H1 (cell line): Measurements from ENCODE around the gene PSMD13.

Source experiments
- HDAC6 ChIP-seq: IDR thresholded peaks from one replicate; pipeline ENCODE4 v1.7.1; 2012; ENCODE audit warnings: low read depth, mild to moderate bottlenecking, inconsistent platforms, low read length, moderate library complexity
- JUND ChIP-seq: IDR thresholded peaks from 2 replicates; pipeline ENCODE4 v1.6.1; 2011; ENCODE audit warnings: mild to moderate bottlenecking, improper control_type of control experiment, low read length
- MAFK ChIP-seq: IDR thresholded peaks from 2 replicates; pipeline ENCODE4 v1.6.1; 2012; ENCODE audit warnings: low read depth, mild to moderate bottlenecking, improper control_type of control experiment, low read length
- TF ChIP-seq, protein P1 (sequence below), 3 experiments: IDR thresholded peaks; 1 replicate in 2 of 3; 2 replicates in 1 of 3; pipeline versions ENCODE4 v1.5.1 to v1.6.1; 2011; ENCODE audit warnings: low read length in 3 of 3, mild to moderate bottlenecking in 3 of 3, inconsistent platforms in 2 of 3, low read depth in 1 of 3, moderate library complexity in 1 of 3; ENCODE audit not compliant: insufficient read depth in 1 of 3; ENCODE audit errors: control extremely low read depth in 1 of 3

- TF ChIP-seq JUND, result no peak
- TF ChIP-seq, protein P1, sequence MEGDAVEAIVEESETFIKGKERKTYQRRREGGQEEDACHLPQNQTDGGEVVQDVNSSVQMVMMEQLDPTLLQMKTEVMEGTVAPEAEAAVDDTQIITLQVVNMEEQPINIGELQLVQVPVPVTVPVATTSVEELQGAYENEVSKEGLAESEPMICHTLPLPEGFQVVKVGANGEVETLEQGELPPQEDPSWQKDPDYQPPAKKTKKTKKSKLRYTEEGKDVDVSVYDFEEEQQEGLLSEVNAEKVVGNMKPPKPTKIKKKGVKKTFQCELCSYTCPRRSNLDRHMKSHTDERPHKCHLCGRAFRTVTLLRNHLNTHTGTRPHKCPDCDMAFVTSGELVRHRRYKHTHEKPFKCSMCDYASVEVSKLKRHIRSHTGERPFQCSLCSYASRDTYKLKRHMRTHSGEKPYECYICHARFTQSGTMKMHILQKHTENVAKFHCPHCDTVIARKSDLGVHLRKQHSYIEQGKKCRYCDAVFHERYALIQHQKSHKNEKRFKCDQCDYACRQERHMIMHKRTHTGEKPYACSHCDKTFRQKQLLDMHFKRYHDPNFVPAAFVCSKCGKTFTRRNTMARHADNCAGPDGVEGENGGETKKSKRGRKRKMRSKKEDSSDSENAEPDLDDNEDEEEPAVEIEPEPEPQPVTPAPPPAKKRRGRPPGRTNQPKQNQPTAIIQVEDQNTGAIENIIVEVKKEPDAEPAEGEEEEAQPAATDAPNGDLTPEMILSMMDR (IDR thresholded peaks at IDR 0.05; ENCODE audit: control extremely low read depth in 1 of 3, insufficient read depth in 1 of 3, low read depth in 1 of 3, low read length in 3 of 3), result no peak
- TF ChIP-seq MAFK, result no peak
- TF ChIP-seq HDAC6, result no peak
Measured at GRCh38 chr11:200224-201003, 36.4 kb upstream of the PSMD13 start.
